GM21723 (cell line): ENCODE results near the gene SCPEP1.
A peak's percentile ranks its signal among the peaks of the same experiment; 100 is the strongest.

Experiments
- ATAC-seq: cut with Tn5 transposase; IDR thresholded peaks from one replicate; pipeline ENCODE4 v1.9.1; 2021; ENCODE audit warnings: mild to moderate bottlenecking, moderate library complexity; ENCODE audit not compliant: unreplicated experiment

The SCPEP1 gene

DNA sequence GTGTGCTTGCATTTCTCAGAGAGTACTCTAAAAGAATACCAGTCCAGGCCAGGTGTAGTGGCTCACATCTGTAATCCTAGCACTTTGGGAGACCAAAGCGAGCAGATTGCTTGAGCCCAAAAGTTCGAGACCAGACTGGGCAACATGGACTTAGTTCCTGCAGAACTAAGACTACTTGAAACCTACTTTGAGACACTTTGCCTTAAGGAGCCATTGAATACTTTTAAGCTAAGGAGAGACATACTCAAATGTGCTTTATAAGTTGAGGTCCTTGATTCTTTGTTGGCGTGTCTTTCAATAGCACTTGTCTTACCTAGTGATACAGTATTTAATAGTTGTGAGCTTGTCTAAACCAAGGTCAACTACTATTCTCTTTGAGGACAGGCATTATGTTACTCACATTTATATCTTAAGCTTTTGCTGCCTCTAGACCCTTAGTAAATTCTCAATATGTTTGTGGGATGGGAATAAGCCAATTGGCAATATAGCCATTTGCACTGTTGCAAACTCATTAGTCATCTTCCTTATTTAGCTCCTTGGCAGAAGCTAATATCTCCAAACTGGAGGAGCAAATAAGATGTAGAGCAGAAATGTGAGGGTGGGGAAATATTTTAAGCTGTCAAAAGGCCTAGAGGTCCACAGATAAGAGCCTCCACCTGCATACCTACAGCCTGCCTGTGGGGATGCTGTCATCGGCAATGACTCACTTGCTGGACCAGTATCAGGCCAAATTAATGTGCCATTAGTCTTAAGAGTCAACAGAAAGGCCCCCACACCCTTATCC is 16.3 kb downstream of the SCPEP1 start:
- no peak for ATAC-seq

DNA sequence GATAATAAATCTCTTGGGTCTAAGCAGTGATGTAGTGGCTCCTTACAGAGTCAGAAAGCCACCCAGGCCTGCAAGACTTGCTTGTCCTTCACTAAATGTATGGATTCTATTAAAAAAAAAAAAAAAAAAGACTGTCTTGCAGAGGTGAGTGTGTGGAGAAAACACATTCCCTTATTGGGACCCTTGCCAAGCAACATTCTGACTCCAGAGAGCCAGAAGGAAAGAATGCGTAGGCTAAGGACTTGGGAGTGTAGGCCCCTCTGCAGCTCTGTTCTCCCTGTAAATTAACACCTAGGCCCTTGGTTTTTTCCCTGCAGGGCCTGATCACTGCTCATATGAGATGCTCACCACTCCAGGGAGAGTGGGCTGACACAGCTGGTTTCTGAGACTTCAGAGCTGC is 17.8 kb downstream of the SCPEP1 start:
- no peak for ATAC-seq

DNA sequence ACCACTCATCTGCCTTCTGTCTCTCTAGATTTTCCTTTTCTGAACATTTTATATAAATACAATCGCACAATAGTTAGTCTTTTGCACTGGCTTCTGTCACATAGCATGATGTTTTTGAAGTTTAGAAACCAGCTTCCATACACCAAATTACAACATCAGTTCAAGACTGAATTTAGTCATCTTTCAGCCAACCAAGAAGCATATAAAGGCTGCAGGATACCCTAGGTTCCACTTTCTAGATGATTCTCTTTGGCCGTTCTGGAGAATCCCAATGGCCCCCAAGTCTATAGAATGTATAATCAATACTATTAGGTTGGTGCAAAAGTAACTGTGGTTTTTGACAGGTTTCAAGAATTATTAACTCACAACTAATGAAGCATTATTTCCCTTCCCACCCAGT is 19.4 kb downstream of the SCPEP1 start:
- ATAC-seq, result no peak

DNA sequence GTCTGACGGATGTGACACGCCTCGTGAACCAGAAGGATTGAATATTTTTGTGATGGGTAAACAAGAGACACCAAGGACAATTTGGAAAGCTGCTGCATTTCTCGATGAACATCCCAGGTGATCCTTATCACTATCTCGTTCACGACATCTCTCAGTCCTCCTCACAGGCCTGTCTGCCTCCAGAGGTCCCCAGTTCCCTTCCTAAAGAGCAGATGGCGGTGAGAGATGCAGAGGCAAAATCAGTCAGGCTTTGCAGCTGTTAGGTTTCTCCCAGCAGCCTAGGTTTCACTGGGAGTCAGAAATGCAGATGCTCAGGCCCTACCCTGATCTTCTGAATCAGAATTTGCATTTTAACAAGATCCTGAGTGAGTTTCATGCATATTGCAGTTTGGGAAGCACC is 23.6 kb downstream of the SCPEP1 start:
- ATAC-seq, result no peak

DNA sequence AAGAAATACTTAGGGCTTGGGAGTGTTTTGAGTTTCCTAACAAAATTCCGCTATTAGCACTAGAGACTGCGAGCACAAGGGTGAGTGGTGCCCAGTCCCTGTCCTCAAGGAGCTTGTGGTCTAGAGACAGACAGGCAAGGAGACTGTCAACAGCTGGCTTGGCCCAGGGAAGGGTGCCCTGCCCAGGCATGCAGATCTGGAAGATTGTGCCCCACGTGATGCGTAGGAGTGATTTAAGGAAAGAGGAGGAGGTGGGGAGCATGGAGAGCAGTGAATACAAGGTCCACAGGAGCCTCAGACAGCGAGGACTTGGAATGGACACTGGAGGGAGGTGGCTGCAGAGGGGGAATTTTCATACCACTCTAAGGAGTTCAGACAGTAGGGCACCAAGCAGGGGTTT is 25.0 kb downstream of the SCPEP1 start:
- ATAC-seq, result no peak

DNA sequence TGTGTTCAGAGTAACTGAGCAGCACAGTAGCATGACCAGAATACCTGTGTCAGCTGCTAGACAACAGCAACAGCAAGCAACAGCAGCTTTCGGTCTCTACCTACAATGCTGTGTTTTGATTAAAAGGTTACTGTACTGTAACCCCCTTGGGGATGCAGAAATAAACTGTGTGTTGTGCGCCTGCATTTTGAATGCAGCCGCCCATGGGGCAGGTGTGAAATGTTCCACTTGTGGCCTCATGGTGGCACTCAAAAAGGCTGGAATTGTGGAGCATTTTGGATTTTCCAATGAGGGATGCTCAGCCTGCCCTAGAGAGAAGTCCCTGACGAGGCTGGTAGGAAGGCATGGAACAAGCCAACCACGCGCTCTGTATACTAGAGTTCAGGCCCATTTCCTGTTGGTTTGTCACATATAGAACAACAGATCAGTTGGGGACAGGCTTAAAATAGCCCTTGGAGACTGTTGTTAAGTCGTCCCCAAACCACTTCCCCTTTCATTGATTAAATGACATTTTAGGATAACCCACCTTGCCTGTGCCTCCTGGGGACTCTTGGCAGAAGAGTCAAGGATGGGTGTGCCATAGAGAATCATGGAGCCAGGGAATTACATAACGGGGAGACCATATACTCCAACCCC is 27.1 kb downstream of the SCPEP1 start:
- peak; percentile 87 for ATAC-seq

DNA sequence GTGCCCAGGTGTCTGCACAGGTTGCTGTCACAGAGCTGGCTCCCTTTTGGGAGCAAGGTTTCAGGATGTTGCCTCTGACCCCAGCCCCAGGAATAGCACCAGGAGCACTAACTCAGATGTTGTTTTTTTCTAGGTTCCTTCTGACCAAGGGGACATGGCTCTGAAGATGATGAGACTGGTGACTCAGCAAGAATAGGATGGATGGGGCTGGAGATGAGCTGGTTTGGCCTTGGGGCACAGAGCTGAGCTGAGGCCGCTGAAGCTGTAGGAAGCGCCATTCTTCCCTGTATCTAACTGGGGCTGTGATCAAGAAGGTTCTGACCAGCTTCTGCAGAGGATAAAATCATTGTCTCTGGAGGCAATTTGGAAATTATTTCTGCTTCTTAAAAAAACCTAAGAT is 28.1 kb downstream of the SCPEP1 start:
- ATAC-seq, result no peak

DNA sequence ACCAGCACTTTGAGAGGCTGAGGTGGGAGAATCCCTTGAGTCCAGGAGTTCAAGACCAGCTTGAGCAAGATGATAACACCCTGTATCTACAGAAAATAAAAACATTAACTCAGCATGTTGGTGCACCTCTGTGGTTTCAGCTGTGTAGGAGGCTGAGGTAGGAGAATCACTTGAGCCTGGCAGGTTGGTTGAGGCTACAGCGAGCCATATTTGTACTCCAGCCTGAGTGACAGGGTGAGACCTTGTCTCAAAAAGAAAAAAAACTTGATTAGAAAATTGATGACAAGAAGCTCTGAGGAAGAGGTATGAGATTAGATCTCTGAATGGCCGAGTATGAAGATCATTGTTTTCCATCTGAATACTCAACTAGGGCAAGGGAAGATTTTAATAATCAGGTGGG is 31.0 kb downstream of the SCPEP1 start:
- ATAC-seq, result no peak

DNA sequence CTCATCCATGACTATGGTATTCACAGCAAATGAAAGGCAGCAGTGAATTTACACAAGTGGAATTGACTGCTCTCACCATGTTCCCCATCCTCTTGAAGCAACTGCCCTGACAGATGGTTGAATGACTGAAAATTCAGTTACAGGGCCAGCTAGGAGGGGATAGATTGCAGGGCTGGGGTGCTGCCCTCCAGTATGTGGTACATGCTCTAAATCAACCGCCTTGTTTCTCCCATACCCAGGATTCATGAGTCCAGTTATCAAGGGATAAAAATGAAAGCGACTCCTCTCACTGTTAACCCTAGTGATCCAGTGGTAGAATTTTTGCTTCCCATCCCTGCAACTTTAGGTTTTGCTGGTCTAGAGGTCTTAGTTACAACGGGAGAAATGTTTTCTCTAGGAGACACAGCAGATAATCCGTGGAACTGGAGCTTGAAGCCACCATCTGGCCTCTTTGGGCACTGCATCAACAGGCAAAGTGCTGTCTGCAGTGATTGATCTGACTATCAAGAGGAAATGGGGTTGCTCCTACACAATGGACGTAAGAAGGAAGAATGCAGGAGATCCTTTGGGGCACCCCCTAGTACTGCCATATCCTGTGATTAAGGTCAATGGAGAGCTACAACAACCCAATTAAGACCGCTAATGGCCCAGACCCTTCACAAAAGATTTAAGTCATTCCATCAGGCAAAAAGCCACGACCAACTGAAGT is 32.0 kb downstream of the SCPEP1 start:
- peak; percentile 65 for ATAC-seq

DNA sequence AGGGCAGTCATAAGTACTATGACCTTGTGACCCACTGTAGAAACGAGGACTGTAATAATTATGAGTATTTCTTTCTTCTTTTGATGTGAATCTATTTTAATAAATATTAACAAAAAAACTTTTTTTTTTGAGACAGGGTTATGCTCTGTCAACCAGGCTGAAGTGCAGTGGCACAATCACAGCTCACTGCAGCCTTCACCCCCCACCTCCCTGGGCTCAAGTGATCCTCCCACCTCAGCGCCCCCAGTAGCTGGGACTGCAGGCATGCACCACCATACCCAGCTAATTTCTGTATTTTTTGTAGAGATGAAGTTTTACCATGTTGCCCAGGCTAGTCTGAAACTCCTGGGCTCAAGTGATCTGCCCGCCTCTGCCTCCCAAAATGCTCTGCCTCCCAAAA is 32.6 kb downstream of the SCPEP1 start:
- no peak for ATAC-seq

DNA sequence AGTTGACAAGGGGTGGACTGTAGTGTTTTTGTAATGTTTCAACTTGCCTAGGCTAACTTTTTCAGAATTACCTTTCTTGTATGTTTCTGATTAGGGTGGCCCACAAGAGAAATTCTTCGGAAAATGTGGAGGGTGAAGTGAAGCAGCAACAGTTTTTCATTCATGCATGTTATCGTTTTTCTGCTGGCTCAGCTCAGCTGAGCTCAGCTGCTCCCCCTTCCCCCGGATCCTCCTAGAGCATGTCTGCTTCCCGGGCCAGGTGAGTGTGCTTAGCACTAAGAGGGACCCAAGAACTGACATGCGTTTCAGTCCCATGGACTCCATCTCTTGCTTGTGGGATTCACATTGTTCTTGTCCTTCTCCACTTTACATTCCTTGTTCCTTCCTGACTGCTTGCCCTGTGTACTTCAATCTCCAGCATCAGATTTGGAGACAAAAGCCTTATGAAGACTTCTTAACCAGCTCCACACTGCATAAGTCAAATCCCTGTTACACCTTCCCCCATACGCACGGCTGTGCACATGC is 33.6 kb downstream of the SCPEP1 start:
- ATAC-seq, result no peak

DNA sequence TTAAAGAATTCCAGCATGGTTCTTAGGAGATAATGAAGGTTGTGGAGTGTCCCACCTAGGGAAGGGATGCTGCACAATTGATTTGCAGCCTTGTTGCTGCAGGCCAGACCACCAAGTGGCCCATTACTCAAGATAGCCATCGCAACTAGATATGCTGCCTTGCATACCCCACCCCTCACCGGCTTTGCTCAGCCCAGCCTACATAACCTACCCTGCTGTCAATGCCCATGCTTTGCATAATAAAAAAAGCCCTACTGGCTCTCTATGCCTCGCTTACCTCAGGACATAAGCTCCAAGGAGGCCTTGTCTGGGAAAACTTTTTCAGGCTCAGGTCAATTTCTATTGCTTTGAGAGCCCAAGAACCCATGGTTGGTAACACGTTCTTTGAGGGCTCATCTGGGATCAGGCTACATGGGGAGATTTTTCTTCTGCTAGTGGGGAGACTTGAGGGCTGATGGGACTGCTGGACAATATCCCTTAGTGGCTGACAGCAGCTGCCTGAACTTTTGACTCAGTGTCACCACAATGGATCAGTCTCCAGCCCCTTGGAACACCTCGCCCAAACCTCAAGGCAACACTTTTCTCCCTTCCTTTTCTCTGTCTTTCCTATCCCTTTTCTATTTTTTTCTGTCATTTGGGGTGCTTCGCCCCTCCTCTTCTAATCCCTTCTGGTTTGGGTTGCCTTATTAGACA is 38.3 kb downstream of the SCPEP1 start:
- ATAC-seq, result no peak

DNA sequence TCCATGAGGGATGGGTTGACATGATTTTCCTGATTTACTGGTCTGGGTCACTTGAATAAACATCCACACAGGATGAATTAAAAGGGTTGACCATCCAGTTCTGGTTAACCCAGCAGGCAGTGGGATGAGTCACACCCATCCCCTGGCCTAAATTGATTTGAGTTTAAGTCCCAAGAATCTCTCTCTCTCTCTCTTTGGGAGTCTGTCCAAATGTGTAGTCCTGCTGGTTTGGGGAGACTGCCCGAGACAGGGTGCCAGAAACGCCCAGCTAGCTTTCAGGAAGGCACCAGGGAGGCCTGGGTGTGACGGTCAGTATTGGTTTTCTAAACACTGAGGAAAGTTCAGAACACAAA is 38.8 kb downstream of the SCPEP1 start:
- ATAC-seq, result no peak

DNA sequence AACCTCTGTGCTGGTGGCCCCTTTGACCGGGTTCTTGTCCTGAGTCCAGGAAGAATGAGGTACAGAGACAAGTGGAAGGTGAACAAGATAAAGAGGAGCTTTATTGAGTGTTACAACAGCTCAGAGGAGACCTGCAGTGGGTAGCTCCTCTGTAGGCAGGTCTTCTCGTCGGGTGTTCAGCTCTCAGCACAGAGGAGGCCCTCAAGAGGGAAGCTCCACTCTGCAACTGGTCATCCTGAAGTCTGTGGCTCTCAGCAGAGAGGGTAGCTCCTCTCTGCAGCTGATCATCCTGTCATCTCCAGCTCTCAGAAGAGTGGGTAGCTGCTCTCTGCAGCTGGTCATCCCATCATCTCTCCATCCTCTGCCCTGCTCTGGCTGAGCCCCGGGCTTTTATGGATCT is 39.7 kb downstream of the SCPEP1 start:
- ATAC-seq, result no peak

DNA sequence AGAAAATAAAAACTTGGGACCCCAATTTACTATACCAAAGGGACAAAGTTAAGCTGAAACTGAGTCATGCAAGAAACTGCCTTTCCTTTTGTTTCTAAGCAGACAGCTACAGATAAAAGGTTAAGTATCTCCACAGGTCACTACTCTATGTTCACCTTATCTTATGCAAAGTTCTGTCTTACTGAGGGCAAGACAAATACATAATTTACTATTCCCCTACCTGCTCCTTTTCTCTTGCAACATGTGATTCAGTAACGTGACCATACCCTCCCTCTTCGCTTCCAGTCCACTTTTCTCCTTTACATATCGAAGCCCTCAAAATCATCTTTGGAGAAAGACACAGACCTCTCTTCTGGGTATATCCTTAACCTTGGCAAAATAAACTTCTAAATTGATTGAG is 42.3 kb downstream of the SCPEP1 start:
- no peak for ATAC-seq

DNA sequence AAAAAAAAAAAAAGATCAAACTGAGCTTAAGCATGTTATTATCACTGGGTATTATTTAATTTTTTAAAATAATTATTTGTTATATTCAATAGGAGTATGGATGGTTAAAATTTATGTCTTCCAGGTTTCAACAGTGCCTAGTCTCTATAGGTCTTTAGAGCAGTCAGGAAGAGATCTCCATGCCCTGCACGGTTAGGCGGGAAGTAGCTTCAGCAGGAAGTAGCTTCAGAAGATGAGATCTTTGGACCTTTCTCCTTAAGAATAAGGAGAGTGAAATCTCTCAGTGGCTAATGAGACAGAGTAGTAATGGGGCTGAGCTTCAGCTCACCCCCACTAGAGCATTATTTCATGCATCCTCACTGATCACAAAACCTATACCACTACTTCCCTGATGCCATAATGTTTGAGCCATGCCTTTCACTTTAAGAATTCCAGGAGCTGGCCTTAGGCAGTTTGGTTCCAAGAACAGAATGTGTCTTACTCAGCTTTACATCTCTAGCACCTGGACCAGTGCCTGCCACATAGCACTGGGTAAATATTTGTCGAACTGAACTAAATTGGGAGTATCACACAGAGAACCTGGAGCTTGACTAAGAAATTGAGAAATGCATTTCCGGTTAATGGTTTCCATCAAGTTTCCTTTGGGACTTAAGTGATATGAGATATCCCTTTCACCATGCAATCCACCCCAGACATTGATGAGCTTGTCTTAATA is 43.5 kb downstream of the SCPEP1 start:
- no peak for ATAC-seq

DNA sequence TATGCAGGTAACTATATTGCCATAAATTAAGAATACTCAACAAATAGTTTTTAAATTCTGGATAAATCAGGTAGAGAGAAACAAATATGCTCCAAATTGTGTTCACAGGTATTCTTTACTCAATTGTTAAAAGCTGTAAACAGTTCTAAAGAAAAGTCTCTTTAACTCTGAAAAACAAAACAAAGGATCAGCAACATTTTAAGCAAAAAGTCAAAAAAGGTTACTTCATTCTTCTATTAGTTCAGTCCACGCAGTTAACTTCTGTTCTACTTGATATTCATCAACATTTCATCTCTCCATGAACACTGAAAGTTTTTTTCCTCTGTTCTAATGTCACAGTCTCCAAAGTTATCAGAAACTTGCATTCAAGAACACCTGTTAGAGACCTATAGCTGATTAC is 47.9 kb downstream of the SCPEP1 start:
- ATAC-seq, result no peak

DNA sequence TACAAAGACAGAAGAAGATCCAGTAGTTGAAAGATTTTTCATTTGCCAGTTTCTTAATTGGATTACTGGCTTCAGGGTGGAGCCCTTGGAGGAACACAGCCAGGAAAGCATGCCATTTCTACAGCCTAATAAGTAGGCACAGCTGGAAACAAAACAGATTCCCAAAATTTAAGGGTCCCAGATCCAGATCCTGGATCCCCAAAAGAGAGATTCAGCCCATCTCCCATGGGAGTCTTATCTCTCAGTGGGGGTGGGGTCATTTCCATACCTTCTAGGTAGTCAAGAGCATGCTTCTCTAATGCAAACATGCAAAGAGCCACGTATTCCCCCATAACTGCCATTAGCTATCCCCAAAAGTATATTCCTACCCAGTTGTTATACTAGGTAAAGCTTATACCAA is 49.9 kb downstream of the SCPEP1 start:
- no peak for ATAC-seq

DNA sequence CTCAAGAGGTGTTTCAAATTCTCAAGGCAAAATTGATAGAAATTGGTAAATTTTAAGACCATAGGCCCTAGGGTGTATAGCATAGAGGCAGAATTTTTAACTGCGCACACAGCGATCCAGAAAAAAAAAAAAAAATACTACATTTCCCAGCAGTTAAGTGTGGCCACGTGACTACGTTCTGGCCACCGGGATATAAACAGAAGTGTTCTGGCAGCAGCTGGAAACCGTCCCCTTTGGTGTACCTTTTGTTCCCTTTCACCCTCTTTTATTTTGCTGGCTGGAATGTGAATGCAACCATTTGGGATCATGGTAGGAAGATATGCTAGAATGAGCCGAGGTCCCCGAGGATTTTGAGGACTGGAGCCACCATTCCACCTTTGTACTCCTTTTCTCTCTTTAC is 54.4 kb downstream of the SCPEP1 start:
- ATAC-seq, result no peak

DNA sequence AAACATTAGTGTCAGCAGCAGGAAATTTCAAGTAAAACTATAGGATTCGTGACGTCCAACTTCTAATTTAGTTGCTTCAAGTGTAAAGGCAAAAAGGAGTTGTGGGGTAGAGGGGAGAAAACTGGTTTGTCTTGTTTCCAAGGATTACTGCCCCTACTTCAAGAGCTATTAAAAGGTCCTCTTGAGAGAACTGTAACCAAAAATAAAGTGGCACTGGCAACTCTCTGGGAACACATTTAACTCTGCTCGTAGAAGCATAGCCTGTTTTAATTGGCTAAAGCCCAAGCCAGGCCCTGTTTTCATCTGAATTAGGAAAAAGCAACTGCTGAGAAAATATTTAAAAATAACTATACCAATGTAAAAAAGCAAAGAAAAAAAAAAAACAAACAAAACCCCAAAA is 55.4 kb downstream of the SCPEP1 start:
- no peak for ATAC-seq
